Measurements from ENCODE around the gene LAMA2.

GRCh38 chr6:129248946-129249345 lies 366.0 kb downstream of the LAMA2 start:
- TF ChIP-seq, protein P1, sequence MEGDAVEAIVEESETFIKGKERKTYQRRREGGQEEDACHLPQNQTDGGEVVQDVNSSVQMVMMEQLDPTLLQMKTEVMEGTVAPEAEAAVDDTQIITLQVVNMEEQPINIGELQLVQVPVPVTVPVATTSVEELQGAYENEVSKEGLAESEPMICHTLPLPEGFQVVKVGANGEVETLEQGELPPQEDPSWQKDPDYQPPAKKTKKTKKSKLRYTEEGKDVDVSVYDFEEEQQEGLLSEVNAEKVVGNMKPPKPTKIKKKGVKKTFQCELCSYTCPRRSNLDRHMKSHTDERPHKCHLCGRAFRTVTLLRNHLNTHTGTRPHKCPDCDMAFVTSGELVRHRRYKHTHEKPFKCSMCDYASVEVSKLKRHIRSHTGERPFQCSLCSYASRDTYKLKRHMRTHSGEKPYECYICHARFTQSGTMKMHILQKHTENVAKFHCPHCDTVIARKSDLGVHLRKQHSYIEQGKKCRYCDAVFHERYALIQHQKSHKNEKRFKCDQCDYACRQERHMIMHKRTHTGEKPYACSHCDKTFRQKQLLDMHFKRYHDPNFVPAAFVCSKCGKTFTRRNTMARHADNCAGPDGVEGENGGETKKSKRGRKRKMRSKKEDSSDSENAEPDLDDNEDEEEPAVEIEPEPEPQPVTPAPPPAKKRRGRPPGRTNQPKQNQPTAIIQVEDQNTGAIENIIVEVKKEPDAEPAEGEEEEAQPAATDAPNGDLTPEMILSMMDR (IDR thresholded peaks at IDR 0.05; ENCODE audit: low read depth, low read length), result no peak
- TF ChIP-seq EZH2phosphoT487 (IDR thresholded peaks at IDR 0.05; ENCODE audit: low read depth), result no peak
